Loucy (cell line): ENCODE results near the gene C2orf69.

Experiments used
- CTCF ChIP-seq: fragments of 200-600 bp; sonication (generic); conservative IDR thresholded peaks from 2 replicates; pipeline ENCODE4 v1.5.1; 2014; ENCODE audit warnings: mild to moderate bottlenecking, antibody characterized with exemption, low read length
- EZH2phosphoT487 ChIP-seq: fragments of 200-600 bp; IDR thresholded peaks from 2 replicates; pipeline ENCODE4 v1.6.1; 2018; ENCODE audit warnings: antibody characterized with exemption, mild to moderate bottlenecking, moderate library complexity, borderline replicate concordance

- TF ChIP-seq CTCF (no peak), EZH2phosphoT487 (no peak)
These were observed 55.9 kb downstream of the C2orf69 start for GRCh38 chr2:199966976-199967375.
